ENCODE data around the gene ADAMTS18. TPM values are rescaled to one million over a fixed set of nuclear protein-coding genes. Genes with fewer than 3 reads are reported as not detected.

Gene ADAMTS18
- total RNA-seq, 1 donor from 2014 or later: 1.7 TPM

DNA sequence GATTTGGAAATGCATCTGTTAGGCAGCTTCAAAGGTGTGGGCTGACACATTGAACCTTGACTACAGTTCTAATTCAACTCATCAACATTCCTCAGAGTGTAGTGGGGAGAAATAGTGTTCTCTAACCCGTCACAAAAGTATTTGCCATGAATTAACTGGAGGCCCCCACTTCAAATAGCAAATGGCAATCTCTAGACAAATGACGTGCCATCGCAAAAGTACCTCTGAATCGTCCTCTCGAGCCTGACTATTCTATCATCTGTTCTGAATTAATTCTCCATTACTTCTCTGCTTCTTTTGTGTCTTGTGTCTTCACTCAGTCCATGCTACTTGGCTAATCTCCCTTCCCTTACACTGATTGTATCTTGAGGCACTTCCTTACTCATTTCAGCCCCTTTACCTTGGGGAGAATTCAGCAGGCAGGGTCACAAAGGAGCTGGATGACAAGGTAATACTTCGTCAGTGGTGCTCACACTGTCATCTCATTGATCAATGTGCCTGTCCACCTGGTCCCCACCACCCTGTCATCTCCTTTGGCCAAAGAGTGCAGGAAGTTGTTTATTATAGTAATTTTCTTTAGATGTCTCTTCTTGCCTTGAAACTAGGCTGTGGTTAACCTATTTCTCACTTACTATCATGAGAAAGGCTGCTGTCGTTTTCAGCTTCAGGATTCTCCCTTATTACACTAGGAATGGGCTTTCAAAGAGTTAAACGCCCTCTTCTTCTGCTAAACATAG lies 127.2 kb downstream of the ADAMTS18 start:
- no peaks in the 10 kb centered on the region for H3K36me3 Mint-ChIP-seq (ENCODE audit: unreplicated experiment)
- H3K9me3 Mint-ChIP-seq (ENCODE audit: unreplicated experiment): no peaks in the 10 kb centered on the region
- H3K4me1 Mint-ChIP-seq (ENCODE audit: low read depth, unreplicated experiment): no peaks in the 10 kb centered on the region
- DNase-seq: no peak
- no peak overlapping the region for H3K4me3 Mint-ChIP-seq (ENCODE audit: unreplicated experiment)
- H3K27ac Mint-ChIP-seq (ENCODE audit: unreplicated experiment): no peak overlapping the region
- no peaks in the 10 kb centered on the region for H3K27me3 Mint-ChIP-seq (ENCODE audit: unreplicated experiment)
- TF ChIP-seq, protein P1, sequence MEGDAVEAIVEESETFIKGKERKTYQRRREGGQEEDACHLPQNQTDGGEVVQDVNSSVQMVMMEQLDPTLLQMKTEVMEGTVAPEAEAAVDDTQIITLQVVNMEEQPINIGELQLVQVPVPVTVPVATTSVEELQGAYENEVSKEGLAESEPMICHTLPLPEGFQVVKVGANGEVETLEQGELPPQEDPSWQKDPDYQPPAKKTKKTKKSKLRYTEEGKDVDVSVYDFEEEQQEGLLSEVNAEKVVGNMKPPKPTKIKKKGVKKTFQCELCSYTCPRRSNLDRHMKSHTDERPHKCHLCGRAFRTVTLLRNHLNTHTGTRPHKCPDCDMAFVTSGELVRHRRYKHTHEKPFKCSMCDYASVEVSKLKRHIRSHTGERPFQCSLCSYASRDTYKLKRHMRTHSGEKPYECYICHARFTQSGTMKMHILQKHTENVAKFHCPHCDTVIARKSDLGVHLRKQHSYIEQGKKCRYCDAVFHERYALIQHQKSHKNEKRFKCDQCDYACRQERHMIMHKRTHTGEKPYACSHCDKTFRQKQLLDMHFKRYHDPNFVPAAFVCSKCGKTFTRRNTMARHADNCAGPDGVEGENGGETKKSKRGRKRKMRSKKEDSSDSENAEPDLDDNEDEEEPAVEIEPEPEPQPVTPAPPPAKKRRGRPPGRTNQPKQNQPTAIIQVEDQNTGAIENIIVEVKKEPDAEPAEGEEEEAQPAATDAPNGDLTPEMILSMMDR (IDR thresholded peaks at IDR 0.05; ENCODE audit: partially characterized antibody, unreplicated experiment): no peak

- no peak for DNase-seq
- Mint-ChIP-seq H3K27me3 (ENCODE audit: unreplicated experiment) (no peaks in the 10 kb centered on the region), H3K4me3 (ENCODE audit: unreplicated experiment) (no peak overlapping the region), H3K4me1 (ENCODE audit: low read depth, unreplicated experiment) (no peaks in the 10 kb centered on the region), H3K27ac (ENCODE audit: unreplicated experiment) (no peak overlapping the region), H3K36me3 (ENCODE audit: unreplicated experiment) (no peaks in the 10 kb centered on the region), H3K9me3 (ENCODE audit: unreplicated experiment) (no peaks in the 10 kb centered on the region)
- TF ChIP-seq, protein P1 (IDR thresholded peaks at IDR 0.05; ENCODE audit: partially characterized antibody, unreplicated experiment): no peak
Measured at GRCh38 chr16:77306075-77306474, 128.8 kb downstream of the ADAMTS18 start.

DNA sequence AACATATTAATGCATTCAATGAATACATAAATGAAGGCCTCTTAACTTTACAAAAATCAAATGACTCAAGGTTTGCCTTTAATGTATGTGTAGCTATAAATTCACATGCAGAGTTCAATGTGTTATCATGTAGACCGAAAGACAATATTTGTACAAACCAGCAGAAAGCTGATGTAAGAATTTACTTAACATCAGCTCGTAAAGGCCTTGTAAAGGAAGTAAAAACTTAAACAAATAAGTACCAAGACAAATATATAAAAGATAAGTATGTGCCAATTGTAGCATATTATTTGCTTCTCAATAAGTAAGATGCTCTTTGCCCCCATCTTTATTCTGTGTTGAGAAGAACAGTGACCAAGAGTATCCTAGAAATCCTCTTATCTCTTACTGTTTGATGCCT lies 130.0 kb downstream of the ADAMTS18 start:
- Mint-ChIP-seq H3K9me3 (ENCODE audit: unreplicated experiment) (no peaks in the 10 kb centered on the region), H3K27me3 (ENCODE audit: unreplicated experiment) (no peaks in the 10 kb centered on the region), H3K36me3 (ENCODE audit: unreplicated experiment) (no peaks in the 10 kb centered on the region), H3K4me1 (ENCODE audit: low read depth, unreplicated experiment) (no peaks in the 10 kb centered on the region), H3K27ac (ENCODE audit: unreplicated experiment) (no peak overlapping the region), H3K4me3 (ENCODE audit: unreplicated experiment) (no peak overlapping the region)
- no peak for DNase-seq
- TF ChIP-seq, protein P1 (IDR thresholded peaks at IDR 0.05; ENCODE audit: partially characterized antibody, unreplicated experiment): no peak

DNA sequence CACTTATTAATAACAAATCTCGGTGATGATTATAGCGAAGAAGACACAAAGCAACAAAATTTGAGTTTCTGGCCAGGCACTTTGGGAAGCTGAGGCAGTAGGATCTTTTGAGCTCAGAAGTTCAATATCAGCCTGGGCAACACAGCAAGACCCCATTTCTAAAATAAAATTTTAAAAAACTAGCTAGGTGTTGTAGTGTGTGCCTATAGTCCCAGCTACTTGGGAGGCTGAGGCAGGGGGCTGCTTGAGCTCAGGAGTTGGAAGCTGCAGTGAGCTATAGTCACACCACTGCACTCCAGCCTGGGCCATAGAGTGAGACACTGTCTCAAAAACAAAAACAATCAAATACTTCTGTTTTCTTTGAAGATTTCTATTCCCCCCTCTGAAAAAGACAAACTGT lies 130.7 kb downstream of the ADAMTS18 start:
- DNase-seq: no peak
- Mint-ChIP-seq H3K9me3 (ENCODE audit: unreplicated experiment) (no peaks in the 10 kb centered on the region), H3K27me3 (ENCODE audit: unreplicated experiment) (no peaks in the 10 kb centered on the region), H3K4me1 (ENCODE audit: low read depth, unreplicated experiment) (no peaks in the 10 kb centered on the region), H3K4me3 (ENCODE audit: unreplicated experiment) (no peak overlapping the region), H3K36me3 (ENCODE audit: unreplicated experiment) (no peaks in the 10 kb centered on the region), H3K27ac (ENCODE audit: unreplicated experiment) (no peak overlapping the region)
- TF ChIP-seq, protein P1 (IDR thresholded peaks at IDR 0.05; ENCODE audit: partially characterized antibody, unreplicated experiment): no peak

GRCh38 chr16:77302674-77303073 lies 132.2 kb downstream of the ADAMTS18 start:
- H3K4me3 Mint-ChIP-seq (ENCODE audit: unreplicated experiment): no peak overlapping the region
- H3K27me3 Mint-ChIP-seq (ENCODE audit: unreplicated experiment): no peaks in the 10 kb centered on the region
- no peaks in the 10 kb centered on the region for H3K4me1 Mint-ChIP-seq (ENCODE audit: low read depth, unreplicated experiment)
- no peaks in the 10 kb centered on the region for H3K36me3 Mint-ChIP-seq (ENCODE audit: unreplicated experiment)
- no peaks in the 10 kb centered on the region for H3K9me3 Mint-ChIP-seq (ENCODE audit: unreplicated experiment)
- H3K27ac Mint-ChIP-seq (ENCODE audit: unreplicated experiment): no peak overlapping the region
- TF ChIP-seq, protein P1 (IDR thresholded peaks at IDR 0.05; ENCODE audit: partially characterized antibody, unreplicated experiment): no peak
- no peak for DNase-seq
